GM21423 (cell line): ENCODE measurements around the gene RFX8.
"Not testable (repeated sequence)": the region's sequence is repeated elsewhere in the genome, so short reads cannot be mapped to it uniquely, and the experiment has no call there.

ENCODE experiments used
- ATAC-seq: cut with Tn5 transposase; IDR thresholded peaks from one replicate; pipeline ENCODE4 v1.9.1; 2021; ENCODE audit warnings: mild to moderate bottlenecking, moderate library complexity; ENCODE audit not compliant: unreplicated experiment

The RFX8 gene

DNA sequence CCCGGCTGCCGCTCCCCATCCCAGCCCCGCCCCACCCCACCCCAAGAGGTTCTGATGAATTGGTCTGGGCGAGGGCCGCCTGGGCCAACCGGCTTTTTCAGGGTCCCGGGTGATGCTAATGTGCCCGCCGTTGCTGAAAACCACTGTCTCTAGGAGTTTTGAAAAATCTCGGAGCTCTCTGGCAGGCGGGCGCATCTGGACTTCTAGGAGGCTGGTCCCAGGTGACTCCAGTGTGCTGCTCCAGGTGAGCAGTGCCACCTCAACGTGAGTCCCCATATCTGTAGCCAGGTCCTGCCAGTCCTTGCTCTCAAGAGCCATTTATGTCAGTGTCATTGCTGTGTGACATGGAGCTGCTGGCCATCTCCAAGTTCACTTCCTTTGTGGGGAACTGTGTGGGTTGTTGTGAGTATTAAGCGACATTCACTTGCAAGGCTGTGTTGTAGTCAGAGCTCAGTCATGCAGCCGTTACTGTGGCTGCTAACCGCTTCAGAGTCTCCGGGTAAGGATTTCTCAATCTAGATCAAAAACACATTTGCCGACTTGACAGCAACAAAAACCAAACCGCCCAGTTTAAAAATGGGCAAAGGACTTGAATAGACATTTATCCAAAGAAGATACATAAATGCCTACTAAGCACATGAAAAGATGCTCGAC, at the start of gene RFX8:
TSS of gene RFX8 (minus strand) at position 382 of the 654 bp plus-strand sequence. CDS start 8,264 bp downstream, outside the sequence.
- no peak for ATAC-seq

DNA sequence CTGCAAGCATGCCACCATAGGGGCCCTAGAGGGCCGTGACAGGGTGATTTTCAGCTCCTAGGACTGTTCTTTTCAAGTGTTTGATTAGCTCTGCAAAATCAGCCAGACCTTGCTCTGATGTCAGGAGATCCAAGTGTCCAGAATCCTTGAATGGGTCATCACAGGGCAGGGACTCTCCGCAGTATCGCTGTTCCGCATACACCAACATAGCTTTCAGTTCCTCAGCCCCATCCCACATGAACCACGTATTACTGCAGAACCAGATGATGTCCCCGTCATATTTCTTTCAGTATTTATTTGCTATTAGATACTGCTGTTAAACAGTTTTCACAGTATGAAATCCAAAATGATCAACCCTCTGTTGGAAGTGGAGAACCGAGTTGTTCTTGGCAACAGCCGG, 46.6 kb upstream of the RFX8 start:
- no peak for ATAC-seq

- no peak for ATAC-seq
Measured at GRCh38 chr2:101520246-101520645, 45.3 kb upstream of the RFX8 start.

DNA sequence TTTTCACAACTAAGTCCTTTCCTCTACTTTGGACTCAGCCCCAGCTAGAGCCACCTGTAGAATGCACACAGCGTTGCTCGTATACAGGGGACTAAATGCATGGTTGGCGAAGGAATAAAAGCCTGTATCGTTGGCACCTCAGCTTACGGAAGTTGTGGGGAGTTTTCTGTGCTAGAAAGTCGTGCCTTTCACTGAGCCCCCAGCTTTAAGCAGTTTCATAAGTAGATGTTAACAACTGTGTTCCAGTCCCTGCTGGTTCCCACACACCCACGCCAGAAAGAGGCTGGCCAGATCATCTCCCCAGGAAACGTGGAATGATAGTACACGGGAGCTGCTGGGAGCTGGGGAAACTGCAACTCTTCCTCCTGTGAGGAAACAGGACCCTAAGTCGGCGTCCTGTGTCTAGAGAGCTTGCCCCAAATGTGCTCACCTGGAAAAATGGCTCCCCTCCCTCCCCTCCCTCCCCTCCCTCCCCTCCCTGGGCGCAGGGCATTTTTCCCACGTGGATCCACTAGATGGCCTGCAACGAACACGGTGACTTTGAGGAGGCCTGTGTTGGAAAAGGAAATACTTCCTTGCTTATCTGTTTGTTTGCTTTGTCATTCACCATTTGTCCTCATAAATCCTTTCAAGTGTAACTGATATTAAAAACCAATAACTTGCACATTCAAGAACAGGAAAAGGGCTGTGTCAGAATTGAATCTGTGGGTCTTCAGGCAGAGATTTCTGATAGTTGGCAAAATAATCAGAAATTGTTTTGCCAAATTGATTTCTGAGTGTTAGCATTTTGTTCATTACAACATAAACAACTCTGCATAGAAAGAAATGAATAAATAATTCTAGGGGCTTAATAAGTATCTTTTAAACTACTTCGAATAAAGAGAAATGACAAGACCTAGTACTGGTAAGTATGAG, 43.9 kb upstream of the RFX8 start:
- ATAC-seq, result no peak

GRCh38 chr2:101517758-101518271, 42.9 kb upstream of the RFX8 start:
- no peak for ATAC-seq

- ATAC-seq, result no peak
Measured at GRCh38 chr2:101516823-101517690, 42.1 kb upstream of the RFX8 start.

- no peak for ATAC-seq
Measured at GRCh38 chr2:101516349-101516748, 41.4 kb upstream of the RFX8 start.

DNA sequence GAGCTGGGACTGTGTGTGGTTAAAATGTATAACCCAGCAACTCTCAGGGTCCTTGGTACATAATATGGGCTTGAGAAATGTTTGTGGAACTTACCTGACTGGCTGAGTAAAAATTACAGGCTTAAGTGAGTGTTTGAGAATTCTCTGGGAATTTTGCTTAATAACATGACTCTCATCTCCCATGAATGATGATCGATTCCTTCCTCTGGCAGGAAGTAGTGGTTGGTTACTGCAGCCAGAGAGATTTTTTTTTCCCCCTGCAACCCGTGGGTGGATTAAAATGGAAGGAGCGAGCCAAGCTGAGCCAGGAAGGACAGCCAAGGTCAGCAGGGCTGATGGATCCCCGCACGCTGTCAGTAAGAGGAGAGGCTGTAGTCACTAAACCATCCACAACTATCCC, 40.6 kb upstream of the RFX8 start:
- ATAC-seq, result no peak

GRCh38 chr2:101512993-101513392, 38.1 kb upstream of the RFX8 start:
- ATAC-seq, result no peak

- ATAC-seq, result no peak
Measured at GRCh38 chr2:101511381-101511780, 36.5 kb upstream of the RFX8 start.

DNA sequence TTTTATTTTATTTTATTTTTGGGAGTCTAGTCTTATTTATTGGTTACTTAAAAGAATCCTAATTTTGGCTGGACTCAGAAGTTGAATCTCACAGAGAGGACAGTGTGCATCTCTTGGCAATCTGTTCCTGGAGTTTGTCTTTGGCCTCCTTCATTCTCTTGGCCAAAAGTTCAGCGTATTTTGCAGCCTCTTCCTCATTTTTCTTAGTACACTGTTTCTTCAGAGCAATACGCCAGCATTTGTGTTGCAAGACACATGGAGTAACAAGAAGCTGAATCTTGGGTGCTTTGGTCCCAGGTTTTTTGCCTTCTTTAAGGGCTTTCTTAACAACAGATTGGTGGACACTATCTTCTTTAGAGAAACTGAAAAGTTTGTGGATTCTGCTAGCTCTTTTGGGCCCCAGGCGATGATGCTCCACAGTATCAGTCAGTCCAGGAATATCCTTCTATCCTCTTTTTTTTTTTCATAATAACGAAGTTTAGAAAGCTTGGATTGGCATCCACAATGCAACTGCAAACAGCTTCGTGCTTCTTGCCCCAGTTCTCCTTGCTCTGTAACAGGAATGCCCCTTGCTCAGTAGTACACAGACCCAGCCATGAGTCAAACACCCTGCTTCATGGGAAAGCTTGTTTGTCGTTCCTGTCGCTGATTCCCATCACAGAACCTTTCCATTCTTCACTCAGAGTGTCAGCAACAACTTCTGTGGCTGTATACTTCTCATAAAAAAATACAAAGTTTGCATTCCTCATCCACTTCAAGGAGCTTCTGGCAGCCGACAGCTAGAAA, 34.8 kb upstream of the RFX8 start:
- ATAC-seq, result no peak

GRCh38 chr2:101508636-101509035, 33.7 kb upstream of the RFX8 start:
- no peak for ATAC-seq

DNA sequence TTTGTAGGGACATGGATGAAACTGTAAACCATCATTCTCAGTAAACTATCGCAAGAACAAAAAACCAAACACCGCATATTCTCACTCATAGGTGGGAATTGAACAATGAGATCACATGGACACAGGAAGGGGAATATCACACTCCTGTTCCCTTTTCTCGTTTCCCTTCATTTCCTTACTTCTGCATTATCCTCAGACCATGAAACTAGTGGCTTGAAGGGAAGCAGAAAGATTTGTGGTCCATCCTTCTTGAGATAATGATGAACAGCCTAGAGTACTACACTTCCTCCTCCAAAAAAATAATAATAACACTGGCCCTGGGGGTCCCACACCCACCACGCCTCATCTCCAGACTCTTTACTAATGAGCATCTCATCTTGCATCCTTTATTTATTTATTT, 30.4 kb upstream of the RFX8 start:
- ATAC-seq, result not testable (repeated sequence)

- ATAC-seq, result not testable (repeated sequence)
Measured at GRCh38 chr2:101504744-101505143, 29.8 kb upstream of the RFX8 start.

GRCh38 chr2:101502095-101502494, 27.2 kb upstream of the RFX8 start:
- ATAC-seq, result no peak

DNA sequence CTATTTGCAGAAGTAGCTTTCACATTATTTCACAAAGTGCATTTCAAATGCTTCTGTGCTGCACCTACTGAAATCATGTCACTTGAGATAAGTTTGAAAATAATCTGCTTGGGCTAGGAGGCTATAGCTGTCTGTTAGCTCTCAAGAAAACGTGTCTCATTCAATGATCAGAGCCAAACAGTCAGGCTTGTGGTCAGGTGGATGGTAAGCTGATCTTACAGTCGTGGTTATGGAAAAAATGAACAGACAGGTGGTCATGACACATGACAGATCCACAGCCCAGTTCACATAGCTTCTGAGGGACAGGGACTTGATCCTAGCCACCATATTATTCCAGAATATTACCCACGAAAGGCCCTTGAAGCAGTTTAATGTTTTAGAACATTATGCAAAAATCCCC, 26.5 kb upstream of the RFX8 start:
- ATAC-seq, result no peak

DNA sequence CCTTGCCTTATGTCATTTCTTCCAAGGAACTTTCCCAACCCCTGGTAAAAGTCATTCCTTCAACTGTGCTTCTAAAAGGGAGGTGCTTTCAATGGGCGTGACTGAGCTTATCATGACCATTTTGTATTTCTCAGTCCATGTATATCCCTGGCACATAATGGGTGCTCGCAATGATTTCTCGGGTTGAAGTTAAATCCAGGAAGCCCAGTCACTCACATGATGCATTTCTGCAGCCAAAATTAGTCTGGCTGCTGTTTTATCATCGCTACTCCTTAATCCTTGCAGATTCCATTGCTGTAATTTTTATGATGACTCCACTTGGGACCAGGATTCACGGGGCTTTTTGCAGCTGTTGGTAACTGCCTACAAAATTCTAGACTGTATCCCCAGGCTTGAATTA, 25.9 kb upstream of the RFX8 start:
- ATAC-seq, result no peak

GRCh38 chr2:101500180-101500579, 25.3 kb upstream of the RFX8 start:
- no peak for ATAC-seq

DNA sequence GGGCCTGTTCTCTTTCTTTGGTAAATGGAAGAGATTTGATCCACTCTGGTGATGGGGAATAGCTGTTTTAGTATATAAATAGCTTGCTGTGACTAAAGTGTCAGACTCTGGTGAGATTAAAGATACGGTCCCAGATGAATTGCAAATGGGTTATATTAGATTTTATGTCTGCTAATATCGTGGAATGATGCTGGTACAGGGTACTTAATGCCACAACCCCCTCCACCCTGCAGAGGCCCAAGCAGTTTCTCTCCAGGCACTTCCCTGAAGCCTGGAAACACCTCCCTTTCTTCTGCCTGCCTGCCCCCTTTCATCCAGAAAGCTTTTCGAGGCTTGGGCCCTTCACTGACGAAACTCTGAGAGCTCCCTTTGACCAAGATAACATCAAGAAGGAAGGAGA, 21.4 kb upstream of the RFX8 start:
- ATAC-seq, result no peak

DNA sequence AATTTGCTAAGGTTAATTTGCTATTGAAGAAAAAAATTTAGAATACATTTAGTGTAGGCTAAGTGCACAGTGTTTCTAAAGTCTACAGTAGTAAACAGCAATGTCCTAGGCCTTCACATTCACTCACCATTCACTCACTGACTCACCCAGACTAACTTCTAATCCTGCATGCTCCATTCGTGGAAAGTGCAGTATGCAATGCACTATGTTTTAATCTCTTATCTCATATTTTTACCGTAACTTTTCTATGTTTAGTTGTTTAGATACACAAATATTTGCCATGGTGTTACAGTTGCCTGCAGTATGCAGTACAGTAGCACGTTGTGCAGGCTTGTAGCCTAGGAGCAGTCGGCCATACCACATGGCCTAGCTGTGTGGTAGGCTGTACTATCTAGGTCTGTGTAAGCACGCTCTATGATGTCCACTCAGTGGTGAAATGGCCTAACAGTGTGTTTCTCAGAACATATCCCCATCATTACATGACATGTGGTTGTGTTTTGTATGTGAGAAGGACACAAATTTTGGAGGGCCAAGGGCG, 18.1 kb upstream of the RFX8 start:
- ATAC-seq, result no peak
